Tibial nerve (tissue), 4 donors: ENCODE measurements around the gene PANX1. TPM values are rescaled to one million over a fixed set of nuclear protein-coding genes. Genes with fewer than 3 reads are reported as not detected.

Experiments used
- DNase-seq, 2 donors: peaks; one replicate each; pipeline ENCODE4 v3.0.0-alpha.2; 2019; ENCODE audit warnings: low spot score in 2 of 2
- H3K27ac ChIP-seq, 4 donors: fragments of 200-600 bp; sonication (generic) in 3 of 4; one replicate each; pipeline ENCODE4 v1.5.1; 2017 to 2019; ENCODE audit warnings: mild to moderate bottlenecking in 1 of 4
- H3K27me3 ChIP-seq, 2 donors: fragments of 200-600 bp; sonication (generic) in 1 of 2; one replicate each; pipeline versions ENCODE4 v1.5.1 to v1.6.0; 2017 to 2019
- H3K36me3 ChIP-seq, 3 donors: fragments of 200-600 bp; sonication (generic); one replicate each; pipeline ENCODE4 v1.5.1; 2018 to 2019
- H3K4me1 ChIP-seq, 4 donors: fragments of 200-600 bp; sonication (generic) in 3 of 4; one replicate each; pipeline ENCODE4 v1.5.1; 2017 to 2019
- H3K4me3 ChIP-seq, 4 donors: fragments of 200-600 bp; sonication (generic) in 3 of 4; one replicate each; pipeline ENCODE4 v1.5.1; 2017 to 2019; ENCODE audit warnings: mild to moderate bottlenecking in 1 of 4, moderate library complexity in 1 of 4
- H3K9me3 ChIP-seq, 4 donors: fragments of 200-600 bp; sonication (generic) in 3 of 4; one replicate each; pipeline ENCODE4 v1.5.1; 2017 to 2019
- EP300 ChIP-seq, 2 donors: sonication (generic); formaldehyde crosslinking; IDR thresholded peaks; one replicate each; pipeline ENCODE4 v1.6.1; 2017; ENCODE audit warnings: antibody characterized with exemption in 2 of 2, mild to moderate bottlenecking in 1 of 2
- POLR2A ChIP-seq, 2 donors: fragments of 450-650 bp; IDR thresholded peaks; one replicate each; pipeline ENCODE4 v1.6.1; 2017; ENCODE audit warnings: antibody characterized with exemption in 2 of 2, mild to moderate bottlenecking in 2 of 2, moderate library complexity in 2 of 2
- WGBS, 2 donors: methylation state at CpG; one replicate each; pipeline ENCODE4 v1.1.5; 2018; 5-methylcytosine and 5-hydroxymethylcytosine counted together
- total RNA-seq, 4 donors: library from RNA; depleted of rRNA; stranded (reverse); fragments of >200 nt; gene quantifications; one replicate each; pipeline ENCODE4 v1.1.0, GENCODE V29; 2016
- TF ChIP-seq, protein P1 (sequence below), 5 experiments: fragments of 200-600 bp in 3 of 5; fragments of 450-650 bp in 2 of 5; sonication (generic) in 3 of 5; IDR thresholded peaks; one replicate each; pipeline ENCODE4 v1.5.1; 2016 to 2019; ENCODE audit warnings: antibody characterized with exemption in 5 of 5, mild to moderate bottlenecking in 3 of 5, moderate library complexity in 2 of 5

Gene PANX1
- total RNA-seq, 4 donors from 2014 or later, result 17.5 to 36.6 (median 19.5) TPM

DNA sequence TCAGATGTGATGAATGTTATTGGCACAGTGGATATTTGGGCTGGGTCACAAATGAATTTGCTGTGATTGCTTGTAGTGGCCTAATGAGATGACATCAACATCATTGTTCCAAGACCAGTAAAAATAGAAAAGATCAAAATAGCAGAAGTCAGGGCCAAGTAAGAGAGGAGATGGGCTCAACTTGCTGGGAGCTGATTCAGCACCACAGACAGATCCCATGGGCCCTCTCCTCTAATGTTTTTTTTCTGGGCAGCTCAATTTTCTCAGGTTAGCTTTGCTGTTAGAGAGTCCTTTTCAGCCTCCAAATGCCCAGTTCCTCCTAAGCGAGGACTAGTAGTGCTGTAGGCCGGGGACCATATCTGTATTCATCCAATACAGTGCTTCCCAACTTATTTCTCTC is 89.7 kb downstream of the PANX1 start:
- H3K27ac ChIP-seq, result no peak overlapping the region
- WGBS, 2 donors, result 96 to 97% methylated on average over 2 of the region's 2 CpGs
- no peaks in the 10 kb centered on the region for H3K36me3 ChIP-seq
- H3K9me3 ChIP-seq, result peaks cover 0 to 36% (median 0%) of the 10 kb centered on the region in 4 donors
- H3K4me3 ChIP-seq, result no peak overlapping the region
- no peaks in the 10 kb centered on the region for H3K4me1 ChIP-seq
- TF ChIP-seq, protein P1, sequence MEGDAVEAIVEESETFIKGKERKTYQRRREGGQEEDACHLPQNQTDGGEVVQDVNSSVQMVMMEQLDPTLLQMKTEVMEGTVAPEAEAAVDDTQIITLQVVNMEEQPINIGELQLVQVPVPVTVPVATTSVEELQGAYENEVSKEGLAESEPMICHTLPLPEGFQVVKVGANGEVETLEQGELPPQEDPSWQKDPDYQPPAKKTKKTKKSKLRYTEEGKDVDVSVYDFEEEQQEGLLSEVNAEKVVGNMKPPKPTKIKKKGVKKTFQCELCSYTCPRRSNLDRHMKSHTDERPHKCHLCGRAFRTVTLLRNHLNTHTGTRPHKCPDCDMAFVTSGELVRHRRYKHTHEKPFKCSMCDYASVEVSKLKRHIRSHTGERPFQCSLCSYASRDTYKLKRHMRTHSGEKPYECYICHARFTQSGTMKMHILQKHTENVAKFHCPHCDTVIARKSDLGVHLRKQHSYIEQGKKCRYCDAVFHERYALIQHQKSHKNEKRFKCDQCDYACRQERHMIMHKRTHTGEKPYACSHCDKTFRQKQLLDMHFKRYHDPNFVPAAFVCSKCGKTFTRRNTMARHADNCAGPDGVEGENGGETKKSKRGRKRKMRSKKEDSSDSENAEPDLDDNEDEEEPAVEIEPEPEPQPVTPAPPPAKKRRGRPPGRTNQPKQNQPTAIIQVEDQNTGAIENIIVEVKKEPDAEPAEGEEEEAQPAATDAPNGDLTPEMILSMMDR (IDR thresholded peaks at IDR 0.05), result no peak
- TF ChIP-seq POLR2A (IDR thresholded peaks at IDR 0.05), result no peak
- no peak for TF ChIP-seq EP300 (IDR thresholded peaks at IDR 0.05)
- DNase-seq, result no peak
- H3K27me3 ChIP-seq, result no peaks in the 10 kb centered on the region

- Histone ChIP-seq H3K4me1 (no peaks in the 10 kb centered on the region), H3K36me3 (no peaks in the 10 kb centered on the region), H3K27me3 (no peaks in the 10 kb centered on the region), H3K27ac (no peak overlapping the region), H3K9me3 (peaks cover 0 to 36% (median 0%) of the 10 kb centered on the region in 4 donors), H3K4me3 (no peak overlapping the region)
- TF ChIP-seq, protein P1 (IDR thresholded peaks at IDR 0.05), result no peak
- TF ChIP-seq EP300 (IDR thresholded peaks at IDR 0.05) (no peak), POLR2A (IDR thresholded peaks at IDR 0.05) (no peak)
- no peak for DNase-seq
- WGBS, 2 donors, result 88 to 91% methylated on average over 5 of the region's 5 CpGs
Measured at GRCh38 chr11:94219771-94220170, 91.1 kb downstream of the PANX1 start.

- TF ChIP-seq, protein P1 (IDR thresholded peaks at IDR 0.05), result no peak
- TF ChIP-seq EP300 (IDR thresholded peaks at IDR 0.05) (no peak), POLR2A (IDR thresholded peaks at IDR 0.05) (no peak)
- Histone ChIP-seq H3K4me1 (peaks cover 0 to 3% (median 0%) of the 10 kb centered on the region in 4 donors), H3K36me3 (no peaks in the 10 kb centered on the region), H3K4me3 (no peak overlapping the region), H3K27me3 (no peaks in the 10 kb centered on the region), H3K27ac (no peak overlapping the region), H3K9me3 (peaks cover 0 to 29% (median 0%) of the 10 kb centered on the region in 4 donors)
- WGBS, 2 donors, result 35 to 39% methylated on average over 3 of the region's 3 CpGs
- DNase-seq, result no peak
Measured at GRCh38 chr11:94224078-94224477, 95.4 kb downstream of the PANX1 start.

Other genes with a start within 250 kb of the PANX1 start
- gene HEPHL1, start 107.5 kb upstream of the PANX1 start, total RNA-seq, result not detected
- under 1 TPM in 1 of 4 donors, not detected in 3; 0.59 TPM for gene IZUMO1R, start 175.7 kb downstream of the PANX1 start, total RNA-seq